ENCODE measurements around the gene TUT7. TPM values are rescaled to one million over a fixed set of nuclear protein-coding genes. Genes with fewer than 3 reads are reported as not detected.
A peak's percentile ranks its signal among the peaks of the same experiment; 100 is the strongest.

Gene TUT7
- total RNA-seq, 1 donor = 63.0 TPM

- no peak for DNase-seq (ENCODE audit: low read depth)
- TF ChIP-seq CTCF (IDR thresholded peaks at IDR 0.05; ENCODE audit: insufficient read depth, low read depth, low read length) = no peak
- H3K4me3 ChIP-seq (ENCODE audit: low read depth, low read length) = no peak overlapping the region
Observed at GRCh38 chr9:86250123-86250522, 104.1 kb downstream of the TUT7 start.

- no peak for TF ChIP-seq CTCF (IDR thresholded peaks at IDR 0.05; ENCODE audit: insufficient read depth, low read depth, low read length)
- no peak overlapping the region for H3K4me3 ChIP-seq (ENCODE audit: low read depth, low read length)
- DNase-seq (ENCODE audit: low read depth) = no peak
Observed at GRCh38 chr9:86248746-86249145, 105.5 kb downstream of the TUT7 start.

GRCh38 chr9:86246752-86247161 lies 107.5 kb downstream of the TUT7 start:
- peak; percentile 38 for DNase-seq (ENCODE audit: low read depth)
- no peak overlapping the region for H3K4me3 ChIP-seq (ENCODE audit: low read depth, low read length)

GRCh38 chr9:86242071-86242470 lies 112.1 kb downstream of the TUT7 start:
- no peak for TF ChIP-seq CTCF (IDR thresholded peaks at IDR 0.05; ENCODE audit: insufficient read depth, low read depth, low read length)
- peak; percentile 17 for DNase-seq (ENCODE audit: low read depth)
- no peak overlapping the region for H3K4me3 ChIP-seq (ENCODE audit: low read depth, low read length)

More at GRCh38 chr9:86246752-86247161, 107.5 kb downstream of the TUT7 start:
- peak; percentile 5 for TF ChIP-seq CTCF (IDR thresholded peaks at IDR 0.05; ENCODE audit: insufficient read depth, low read depth, low read length)

GRCh38 chr9:86241216-86241615 lies 113.0 kb downstream of the TUT7 start:
- TF ChIP-seq CTCF (IDR thresholded peaks at IDR 0.05; ENCODE audit: insufficient read depth, low read depth, low read length) = no peak
- peak; percentile 47 for DNase-seq (ENCODE audit: low read depth)
- H3K4me3 ChIP-seq (ENCODE audit: low read depth, low read length) = no peak overlapping the region

- no peak for DNase-seq (ENCODE audit: low read depth)
- TF ChIP-seq CTCF (IDR thresholded peaks at IDR 0.05; ENCODE audit: insufficient read depth, low read depth, low read length) = no peak
- no peak overlapping the region for H3K4me3 ChIP-seq (ENCODE audit: low read depth, low read length)
Observed at GRCh38 chr9:86238861-86239770, 115.1 kb downstream of the TUT7 start.

Small RNA genes within 50 kb of the gene (small RNA-seq; reads per million reads assigned to genes)
- not detected for gene RN7SKP264

Other genes with a start within 250 kb of the TUT7 start
- gene C9orf153, start 94.8 kb downstream of the TUT7 start, total RNA-seq = 0.32 TPM in 1 of 2 replicates, not detected in the other
- gene ISCA1, start 71.9 kb downstream of the TUT7 start, total RNA-seq = 21.6 and 45.3 TPM in 2 replicates